Esophagus squamous epithelium (tissue), 5 donors: ENCODE measurements around the gene LBX1. TPM values are rescaled to one million over a fixed set of nuclear protein-coding genes. Genes with fewer than 3 reads are reported as not detected.

Source experiments
- DNase-seq: peaks from one replicate; lab custom pipeline; 2025; lab: John Stamatoyannopoulos, UW
- H3K27ac ChIP-seq, 4 donors: fragments of 200-600 bp; sonication (generic); one replicate each; pipeline ENCODE4 v1.5.1; 2016 to 2019; ENCODE audit warnings: mild to moderate bottlenecking in 1 of 4
- H3K27me3 ChIP-seq, 4 donors: fragments of 200-600 bp; sonication (generic); 1 replicate in 3 of 4; 2 replicates in 1 of 4; pipeline versions ENCODE4 v1.5.1 to v1.6.0; 2017 to 2021; ENCODE audit warnings: antibody characterized with exemption in 1 of 4
- H3K36me3 ChIP-seq, 3 donors: fragments of 200-600 bp; sonication (generic); one replicate each; pipeline ENCODE4 v1.5.1; 2016 to 2019
- H3K4me1 ChIP-seq, 3 donors: fragments of 200-600 bp; sonication (generic); one replicate each; pipeline ENCODE4 v1.5.1; 2017 to 2019
- H3K4me3 ChIP-seq, 4 donors: fragments of 200-600 bp; sonication (generic); 1 replicate in 3 of 4; 2 replicates in 1 of 4; pipeline ENCODE4 v1.5.1; 2016 to 2019; ENCODE audit warnings: mild to moderate bottlenecking in 2 of 4, moderate library complexity in 1 of 4
- H3K9me3 ChIP-seq, 3 donors: fragments of 200-600 bp; sonication (generic); one replicate each; pipeline ENCODE4 v1.5.1; 2016 to 2019
- POLR2A ChIP-seq, 4 donors: fragments of 450-650 bp; IDR thresholded peaks; one replicate each; pipeline ENCODE4 v1.6.1; 2017; ENCODE audit warnings: antibody characterized with exemption in 4 of 4, mild to moderate bottlenecking in 4 of 4, moderate library complexity in 3 of 4
- WGBS, 2 donors: methylation state at CpG; one replicate each; pipeline ENCODE4 v1.1.5; 2018; 5-methylcytosine and 5-hydroxymethylcytosine counted together
- intact Hi-C: fragments of 100-400 bp; cut with DNase I; formaldehyde crosslinking; loops from one replicate; pipeline ENCODE4 v1.15.0; 2022
- total RNA-seq, 4 donors: library from RNA; depleted of rRNA; stranded (reverse); fragments of >200 nt; gene quantifications; one replicate each; pipeline ENCODE4 v1.1.0, GENCODE V29; 2016
- TF ChIP-seq, protein P1 (sequence below), 6 experiments: fragments of 450-650 bp in 4 of 6; fragments of 200-600 bp in 2 of 6; sonication (generic) in 2 of 6; IDR thresholded peaks; one replicate each; pipeline ENCODE4 v1.5.1; 2016 to 2019; ENCODE audit warnings: antibody characterized with exemption in 6 of 6, mild to moderate bottlenecking in 4 of 6, moderate library complexity in 4 of 6
- donor health status: DM: yes; HTN: yes; CAD: no.

Gene LBX1
- total RNA-seq, 4 donors from 2014 or later, result not detected

DNA sequence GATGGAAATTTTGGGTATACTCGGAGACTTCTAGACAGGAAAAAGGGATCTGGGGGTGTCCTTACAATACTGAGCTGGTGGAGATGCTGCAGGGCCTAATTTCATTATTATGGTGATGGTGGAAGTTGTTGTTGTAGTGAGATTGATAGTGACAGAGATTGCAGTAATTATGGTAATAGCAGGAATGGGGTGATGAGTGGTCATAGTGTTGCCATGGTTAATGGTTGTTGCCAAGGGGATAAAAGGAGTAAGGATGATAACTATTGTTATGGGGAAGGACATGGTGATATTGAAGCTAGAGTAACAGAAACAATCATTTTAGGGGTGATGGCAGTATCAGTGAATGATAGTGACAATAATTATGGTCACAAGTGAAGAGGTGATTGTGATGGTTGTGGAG, 27.1 kb upstream of the LBX1 start:
- Histone ChIP-seq H3K27ac (no peak overlapping the region), H3K36me3 (no peaks in the 10 kb centered on the region), H3K4me3 (no peak overlapping the region), H3K4me1 (no peaks in the 10 kb centered on the region), H3K27me3 (peaks cover 0 to 76% (median 3%) of the 10 kb centered on the region in 4 donors), H3K9me3 (peaks cover 0 to 12% (median 8%) of the 10 kb centered on the region in 3 donors)
- intact Hi-C loops, result no loop called here
- 81 to 100% methylated on average over 1 of the region's 1 CpG for WGBS, 2 donors
- no peak for DNase-seq
- TF ChIP-seq, protein P1, sequence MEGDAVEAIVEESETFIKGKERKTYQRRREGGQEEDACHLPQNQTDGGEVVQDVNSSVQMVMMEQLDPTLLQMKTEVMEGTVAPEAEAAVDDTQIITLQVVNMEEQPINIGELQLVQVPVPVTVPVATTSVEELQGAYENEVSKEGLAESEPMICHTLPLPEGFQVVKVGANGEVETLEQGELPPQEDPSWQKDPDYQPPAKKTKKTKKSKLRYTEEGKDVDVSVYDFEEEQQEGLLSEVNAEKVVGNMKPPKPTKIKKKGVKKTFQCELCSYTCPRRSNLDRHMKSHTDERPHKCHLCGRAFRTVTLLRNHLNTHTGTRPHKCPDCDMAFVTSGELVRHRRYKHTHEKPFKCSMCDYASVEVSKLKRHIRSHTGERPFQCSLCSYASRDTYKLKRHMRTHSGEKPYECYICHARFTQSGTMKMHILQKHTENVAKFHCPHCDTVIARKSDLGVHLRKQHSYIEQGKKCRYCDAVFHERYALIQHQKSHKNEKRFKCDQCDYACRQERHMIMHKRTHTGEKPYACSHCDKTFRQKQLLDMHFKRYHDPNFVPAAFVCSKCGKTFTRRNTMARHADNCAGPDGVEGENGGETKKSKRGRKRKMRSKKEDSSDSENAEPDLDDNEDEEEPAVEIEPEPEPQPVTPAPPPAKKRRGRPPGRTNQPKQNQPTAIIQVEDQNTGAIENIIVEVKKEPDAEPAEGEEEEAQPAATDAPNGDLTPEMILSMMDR (IDR thresholded peaks at IDR 0.05), result no peak
- no peak for TF ChIP-seq POLR2A (IDR thresholded peaks at IDR 0.05)

DNA sequence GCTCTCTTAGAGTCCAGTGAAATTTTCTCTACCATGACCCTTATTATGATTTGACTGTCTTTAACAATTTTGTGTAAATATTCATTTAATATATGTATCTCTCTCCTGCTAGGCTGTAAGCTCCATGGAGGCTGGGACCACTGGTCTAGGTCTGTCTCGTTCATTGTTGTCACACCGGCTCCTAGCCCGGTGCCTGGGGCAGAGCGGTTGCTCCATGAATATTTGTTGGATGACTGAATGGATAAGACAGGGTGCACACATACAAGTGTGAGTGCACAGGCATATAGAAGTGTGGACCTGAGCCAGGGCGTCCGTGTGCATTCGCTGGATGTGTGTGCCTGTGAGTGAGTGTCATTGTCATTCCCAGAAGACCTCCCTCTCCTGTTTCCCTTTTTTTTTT, 20.9 kb upstream of the LBX1 start:
- intact Hi-C loops, result no loop called here
- Histone ChIP-seq H3K4me1 (no peaks in the 10 kb centered on the region), H3K27me3 (peaks cover 0 to 98% (median 0%) of the 10 kb centered on the region in 4 donors), H3K36me3 (no peaks in the 10 kb centered on the region), H3K9me3 (no peaks in the 10 kb centered on the region), H3K4me3 (no peak overlapping the region), H3K27ac (no peak overlapping the region)
- DNase-seq, result no peak
- WGBS, 2 donors, result 63 to 66% methylated on average over 7 of the region's 7 CpGs
- TF ChIP-seq POLR2A (IDR thresholded peaks at IDR 0.05), result no peak
- TF ChIP-seq, protein P1 (IDR thresholded peaks at IDR 0.05), result no peak

DNA sequence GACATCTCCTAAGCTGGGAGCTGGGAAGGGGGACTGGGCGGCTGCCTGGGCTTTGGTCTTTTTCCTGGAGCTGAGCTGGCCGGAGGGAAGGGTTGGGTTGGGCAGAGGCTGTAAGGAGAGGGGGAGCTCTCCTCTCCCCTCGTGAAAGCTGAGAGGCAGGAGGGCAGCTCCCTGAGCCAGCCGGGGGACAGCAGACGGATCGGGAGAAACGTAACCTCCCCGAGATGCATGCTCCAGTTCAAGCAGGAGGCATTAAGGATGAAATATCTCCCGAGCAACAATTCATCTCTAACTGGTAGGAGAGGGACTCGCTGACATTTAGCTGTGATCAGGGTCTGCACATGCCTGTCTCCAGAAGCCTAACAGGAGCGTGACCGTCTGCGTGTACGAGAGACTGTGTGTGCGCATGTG, 19.9 kb upstream of the LBX1 start:
- Histone ChIP-seq H3K27ac (no peak overlapping the region), H3K4me3 (no peak overlapping the region), H3K9me3 (no peaks in the 10 kb centered on the region), H3K4me1 (no peaks in the 10 kb centered on the region), H3K27me3 (peaks cover 0 to 97% (median 0%) of the 10 kb centered on the region in 4 donors), H3K36me3 (no peaks in the 10 kb centered on the region)
- DNase-seq, result no peak
- 52 to 63% methylated on average over 5 to 13 of the region's 15 CpGs for WGBS, 2 donors
- intact Hi-C loops, result no loop called here
- TF ChIP-seq, protein P1 (IDR thresholded peaks at IDR 0.05), result no peak
- no peak for TF ChIP-seq POLR2A (IDR thresholded peaks at IDR 0.05)

DNA sequence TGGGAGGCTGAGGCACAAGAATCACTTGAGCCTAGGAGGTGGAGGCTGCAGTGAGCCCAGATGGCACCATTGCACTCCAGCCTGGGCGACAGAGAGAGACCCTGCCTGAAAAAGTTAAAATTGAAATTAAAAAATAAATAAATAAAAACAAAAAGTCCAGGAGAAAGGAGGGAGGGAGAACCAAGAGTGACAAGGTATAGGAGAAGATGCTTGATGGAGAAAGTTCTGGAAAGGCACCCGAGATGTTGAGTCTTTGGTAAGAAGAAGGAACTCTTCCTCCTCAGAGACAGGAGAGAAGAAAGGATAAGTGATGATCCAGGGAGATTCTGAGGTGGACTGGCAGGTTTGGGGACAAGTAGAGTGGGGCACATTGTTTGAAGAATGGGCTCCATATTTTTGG, 17.4 kb upstream of the LBX1 start:
- intact Hi-C loops, result no loop called here
- no peak for TF ChIP-seq POLR2A (IDR thresholded peaks at IDR 0.05)
- TF ChIP-seq, protein P1 (IDR thresholded peaks at IDR 0.05), result no peak
- no peaks in the 10 kb centered on the region for H3K9me3 ChIP-seq
- H3K4me1 ChIP-seq, result no peaks in the 10 kb centered on the region
- peaks cover 0 to 99% (median 0%) of the 10 kb centered on the region in 4 donors for H3K27me3 ChIP-seq
- no peak for DNase-seq
- 71 to 77% methylated on average over 2 of the region's 2 CpGs for WGBS, 2 donors
- H3K27ac ChIP-seq, result no peak overlapping the region
- no peaks in the 10 kb centered on the region for H3K36me3 ChIP-seq
- no peak overlapping the region for H3K4me3 ChIP-seq

DNA sequence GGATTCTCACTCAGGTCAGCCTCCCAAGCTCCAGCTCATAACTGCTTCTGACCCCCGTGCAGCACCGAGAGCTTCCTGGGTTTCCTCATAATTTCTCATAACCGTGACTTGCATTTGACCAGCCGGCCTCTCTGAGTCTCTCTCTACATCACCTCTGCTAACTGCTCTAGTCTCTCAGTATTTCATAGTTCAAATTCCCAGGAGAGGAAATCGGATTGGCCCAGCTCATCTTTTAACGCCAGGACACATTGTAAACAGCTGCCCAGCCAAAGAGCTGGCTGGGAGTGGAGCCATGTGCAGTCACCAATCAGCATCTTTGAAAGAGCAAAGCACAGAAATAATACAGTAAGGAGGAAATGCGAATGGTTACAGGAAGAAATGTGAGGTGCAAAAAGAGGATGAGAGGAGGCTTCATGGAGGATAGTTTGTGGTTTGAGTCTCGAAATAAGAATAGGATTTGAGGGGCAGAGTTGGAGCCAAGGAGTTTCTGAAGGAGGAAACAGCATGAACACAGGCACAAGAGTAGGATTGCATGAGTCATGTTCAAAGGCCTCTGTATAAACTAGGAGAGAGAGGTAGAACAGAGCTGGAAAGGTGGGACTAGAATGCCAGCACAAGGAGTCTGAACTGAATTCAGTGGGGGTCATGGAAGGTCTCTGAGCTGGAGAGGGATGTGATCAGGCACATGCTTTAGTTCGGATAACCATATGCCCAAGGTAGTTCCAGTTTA, 15.2 kb upstream of the LBX1 start:
- WGBS, 2 donors, result 42 to 52% methylated on average over 9 of the region's 9 CpGs
- Histone ChIP-seq H3K27me3 (peaks cover 0 to 99% (median 0%) of the 10 kb centered on the region in 4 donors), H3K27ac (no peak overlapping the region), H3K4me1 (no peaks in the 10 kb centered on the region), H3K36me3 (no peaks in the 10 kb centered on the region), H3K4me3 (no peak overlapping the region), H3K9me3 (no peaks in the 10 kb centered on the region)
- TF ChIP-seq, protein P1 (IDR thresholded peaks at IDR 0.05), result no peak
- TF ChIP-seq POLR2A (IDR thresholded peaks at IDR 0.05), result no peak
- intact Hi-C loops, result no loop called here
- no peak for DNase-seq
